Measurements from ENCODE around the gene FABP7.

Gene FABP7

DNA sequence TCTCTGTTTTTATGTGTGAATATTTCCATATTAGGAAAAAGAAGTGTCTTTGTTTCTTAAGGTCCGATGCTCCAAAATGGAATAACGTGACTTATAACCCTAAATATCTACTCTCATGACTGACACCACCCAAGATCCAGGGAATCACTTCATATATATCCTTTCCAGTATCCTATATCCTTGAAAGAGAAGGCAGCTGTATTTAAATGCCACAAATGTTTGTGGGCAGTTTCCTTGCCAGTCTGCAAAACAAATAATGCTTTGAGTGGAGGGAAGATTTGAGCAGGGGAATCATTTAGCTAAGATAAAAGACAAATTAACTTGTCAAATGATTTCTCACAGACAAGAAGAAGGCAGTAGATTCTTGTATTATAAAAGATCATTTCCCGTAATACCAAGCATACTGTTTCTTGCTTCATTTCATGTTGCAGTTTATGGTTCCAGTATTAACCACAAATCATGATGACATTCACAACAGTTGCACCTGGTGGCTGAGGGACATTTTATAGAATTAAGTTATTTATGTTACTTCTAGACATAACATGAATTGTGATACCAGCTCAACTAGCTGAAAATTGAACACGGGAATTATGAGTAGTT lies 30.0 kb upstream of the FABP7 start:
- no peak overlapping the region for H3K4me3 ChIP-seq (ENCODE audit: low read length)
- no peak for DNase-seq (ENCODE audit: low read depth)
- TF ChIP-seq, protein P1, sequence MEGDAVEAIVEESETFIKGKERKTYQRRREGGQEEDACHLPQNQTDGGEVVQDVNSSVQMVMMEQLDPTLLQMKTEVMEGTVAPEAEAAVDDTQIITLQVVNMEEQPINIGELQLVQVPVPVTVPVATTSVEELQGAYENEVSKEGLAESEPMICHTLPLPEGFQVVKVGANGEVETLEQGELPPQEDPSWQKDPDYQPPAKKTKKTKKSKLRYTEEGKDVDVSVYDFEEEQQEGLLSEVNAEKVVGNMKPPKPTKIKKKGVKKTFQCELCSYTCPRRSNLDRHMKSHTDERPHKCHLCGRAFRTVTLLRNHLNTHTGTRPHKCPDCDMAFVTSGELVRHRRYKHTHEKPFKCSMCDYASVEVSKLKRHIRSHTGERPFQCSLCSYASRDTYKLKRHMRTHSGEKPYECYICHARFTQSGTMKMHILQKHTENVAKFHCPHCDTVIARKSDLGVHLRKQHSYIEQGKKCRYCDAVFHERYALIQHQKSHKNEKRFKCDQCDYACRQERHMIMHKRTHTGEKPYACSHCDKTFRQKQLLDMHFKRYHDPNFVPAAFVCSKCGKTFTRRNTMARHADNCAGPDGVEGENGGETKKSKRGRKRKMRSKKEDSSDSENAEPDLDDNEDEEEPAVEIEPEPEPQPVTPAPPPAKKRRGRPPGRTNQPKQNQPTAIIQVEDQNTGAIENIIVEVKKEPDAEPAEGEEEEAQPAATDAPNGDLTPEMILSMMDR (conservative IDR thresholded peaks at IDR 0.05; ENCODE audit: low read depth, low read length), result no peak

DNA sequence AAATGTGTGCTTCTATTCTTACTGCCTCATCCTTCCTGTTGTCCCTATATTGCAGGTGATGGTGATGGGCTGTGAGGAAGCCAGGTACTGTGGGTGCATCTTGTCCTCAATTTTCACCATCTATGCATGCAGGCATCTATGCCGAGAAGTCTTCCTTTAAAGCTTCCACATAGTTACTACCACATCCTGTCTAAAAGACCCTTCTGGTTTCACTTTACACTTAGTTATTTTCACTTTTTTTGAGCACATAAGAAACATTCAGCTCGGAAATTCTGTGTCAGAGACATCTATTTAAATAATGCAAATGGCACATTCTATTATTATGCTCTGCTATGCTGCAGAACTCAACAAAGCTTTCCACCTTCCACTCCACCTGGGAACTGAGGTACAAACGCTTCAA lies 28.2 kb upstream of the FABP7 start:
- no peak for DNase-seq (ENCODE audit: low read depth)
- H3K4me3 ChIP-seq (ENCODE audit: low read length), result no peak overlapping the region
- TF ChIP-seq, protein P1 (conservative IDR thresholded peaks at IDR 0.05; ENCODE audit: low read depth, low read length), result no peak

DNA sequence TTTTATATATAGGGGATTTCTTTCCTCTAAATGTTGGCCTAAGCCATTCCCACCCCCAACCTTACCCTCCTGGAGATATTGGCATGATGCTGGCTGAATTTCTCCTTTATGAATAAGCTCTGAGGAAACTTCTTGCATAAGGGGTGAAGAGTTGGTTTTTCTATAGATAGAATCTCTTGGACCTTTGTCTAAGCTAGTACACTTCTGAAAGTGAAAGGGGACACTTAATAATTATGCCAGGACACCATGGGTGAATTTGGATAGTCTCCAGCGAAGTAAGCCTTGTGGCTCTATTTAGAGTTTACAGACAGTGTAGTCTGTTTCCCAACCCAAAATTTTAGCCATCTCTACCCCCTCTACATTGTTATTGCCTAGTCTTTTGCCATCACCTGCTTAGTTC lies 27.1 kb upstream of the FABP7 start:
- TF ChIP-seq, protein P1 (conservative IDR thresholded peaks at IDR 0.05; ENCODE audit: low read depth, low read length), result no peak
- no peak for DNase-seq (ENCODE audit: low read depth)
- H3K4me3 ChIP-seq (ENCODE audit: low read length), result no peak overlapping the region

DNA sequence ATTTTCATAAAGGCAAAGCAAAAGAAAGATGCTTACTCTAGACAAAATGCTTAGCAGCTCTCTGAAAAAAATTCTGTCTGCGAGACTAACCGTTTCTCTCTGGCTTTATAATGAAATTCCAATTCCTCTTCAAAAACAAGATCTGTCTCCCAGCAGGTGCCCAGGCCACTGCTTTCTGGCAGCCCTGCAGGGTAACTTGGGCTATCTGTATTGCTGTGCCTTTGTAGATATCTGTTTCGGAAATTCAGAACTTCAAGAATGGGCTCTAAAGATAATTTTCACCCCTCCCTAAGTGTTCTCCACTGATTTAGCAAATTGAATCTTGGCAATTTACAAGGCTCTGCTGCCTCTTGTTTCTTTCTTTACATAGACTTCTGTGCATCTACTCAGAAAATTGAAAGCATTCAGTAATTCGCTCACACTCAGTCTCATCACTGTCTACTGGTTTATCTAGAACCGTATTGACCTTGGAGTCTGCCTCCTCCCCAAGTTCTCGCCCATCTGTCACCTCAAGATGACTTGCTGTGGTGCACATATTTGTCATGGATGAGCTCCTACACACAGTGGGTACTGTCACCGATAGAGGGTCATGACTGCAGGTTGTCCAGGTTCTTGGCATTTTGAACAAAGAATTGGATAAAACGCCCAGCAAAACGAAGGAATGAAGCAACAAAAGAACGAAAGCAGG lies 26.4 kb upstream of the FABP7 start:
- no peak overlapping the region for H3K4me3 ChIP-seq (ENCODE audit: low read length)
- TF ChIP-seq, protein P1 (conservative IDR thresholded peaks at IDR 0.05; ENCODE audit: low read depth, low read length), result no peak

DNA sequence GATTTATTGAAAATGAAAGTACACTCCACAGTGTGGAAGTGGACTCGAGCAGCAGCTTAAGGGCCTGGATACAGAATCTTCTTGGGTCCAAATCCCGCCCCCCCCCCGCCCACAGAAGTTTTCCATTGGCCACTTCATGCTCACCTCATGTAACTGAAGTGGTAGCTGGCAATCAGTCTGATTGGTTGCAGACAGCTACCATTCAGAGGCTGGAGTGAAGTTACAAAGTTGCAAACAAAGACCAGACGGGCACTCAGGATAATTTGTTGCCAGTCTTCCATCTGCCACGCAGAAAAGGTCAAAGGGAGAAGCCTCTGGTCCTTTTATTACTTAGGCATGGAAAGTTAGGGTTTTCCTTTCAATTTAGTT lies 25.8 kb upstream of the FABP7 start:
- no peak for DNase-seq (ENCODE audit: low read depth)
- no peak overlapping the region for H3K4me3 ChIP-seq (ENCODE audit: low read length)
- TF ChIP-seq, protein P1 (conservative IDR thresholded peaks at IDR 0.05; ENCODE audit: low read depth, low read length), result no peak

More for the DNA sequence above, 26.4 kb upstream of the FABP7 start:
- DNase-seq (ENCODE audit: low read depth), result no peak

DNA sequence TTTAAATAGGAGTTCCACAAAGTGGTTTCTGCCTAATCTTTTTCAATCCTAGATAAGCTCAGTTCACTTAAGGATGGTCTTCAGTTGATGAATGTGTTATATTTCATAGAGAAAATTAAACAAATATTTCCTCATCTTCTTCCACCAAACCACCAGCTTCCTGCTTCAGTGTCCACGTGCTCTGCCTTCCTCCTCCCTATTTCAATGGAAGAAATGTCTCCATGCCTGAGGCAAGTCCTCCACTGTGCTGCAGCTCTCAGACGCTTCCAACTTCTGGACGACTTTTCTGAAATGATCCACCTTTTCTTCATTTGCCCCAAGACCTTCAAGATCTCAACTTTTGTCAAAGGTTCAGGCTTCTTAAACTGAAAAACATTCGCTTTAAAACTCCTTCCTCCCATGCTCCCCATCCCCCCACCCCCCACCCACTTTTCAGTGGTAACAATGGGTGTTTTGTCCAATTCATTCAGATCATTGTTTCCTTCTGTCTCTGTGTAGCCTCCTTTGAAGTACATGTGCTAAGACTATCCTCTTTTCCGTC lies 25.3 kb upstream of the FABP7 start:
- TF ChIP-seq, protein P1 (conservative IDR thresholded peaks at IDR 0.05; ENCODE audit: low read depth, low read length), result no peak
- DNase-seq (ENCODE audit: low read depth), result no peak
- no peak overlapping the region for H3K4me3 ChIP-seq (ENCODE audit: low read length)

DNA sequence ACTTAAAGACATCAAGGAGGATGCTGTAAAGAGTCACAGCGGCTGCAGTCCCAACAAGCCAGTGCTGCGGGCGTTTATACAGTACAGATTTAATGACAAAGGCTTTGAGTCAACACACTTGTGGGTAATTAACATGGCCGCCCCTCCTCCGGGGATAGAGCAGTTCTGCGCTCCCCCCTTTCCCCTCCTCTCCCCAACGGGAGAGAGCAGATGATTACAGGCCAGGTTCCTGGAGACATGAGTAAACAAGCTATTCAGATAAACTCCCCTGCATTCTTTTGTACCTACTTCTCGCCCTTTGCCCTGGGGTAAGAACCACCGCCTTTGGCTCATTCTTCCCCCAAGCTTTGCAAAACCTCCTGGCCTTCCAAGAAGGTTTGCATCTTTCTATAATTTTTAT lies 23.6 kb upstream of the FABP7 start:
- DNase-seq (ENCODE audit: low read depth), result no peak
- no peak overlapping the region for H3K4me3 ChIP-seq (ENCODE audit: low read length)
- TF ChIP-seq, protein P1 (conservative IDR thresholded peaks at IDR 0.05; ENCODE audit: low read depth, low read length), result no peak
